Stimulated activated CD4-positive, alpha-beta T cell treated with anti-CD3 and anti-CD28 coated beads, Interleukin-15, amount 100 ng/mL, for 48 hours (primary cell): ENCODE measurements around the gene MUL1.

ENCODE experiments used
- DNase-seq, 2 donors: peaks; one replicate each; pipeline ENCODE4 v3.0.0-alpha.2; 2020; ENCODE audit warnings: low read depth in 2 of 2

MUL1 gene

GRCh38 chr1:20470194-20470593 is 37.8 kb downstream of the MUL1 start:
- no peak for DNase-seq

- DNase-seq = no peak
These were observed 38.4 kb downstream of the MUL1 start for GRCh38 chr1:20469406-20470076.

GRCh38 chr1:20466273-20466672 is 41.7 kb downstream of the MUL1 start:
- DNase-seq = peak in 1 of 2 donors; percentile 27

- no peak for DNase-seq
These were observed 42.8 kb downstream of the MUL1 start for GRCh38 chr1:20465187-20465586.

- DNase-seq = no peak
These were observed 44.4 kb downstream of the MUL1 start for GRCh38 chr1:20463502-20463901.

- DNase-seq = no peak
These were observed 45.6 kb downstream of the MUL1 start for GRCh38 chr1:20462397-20462796.

- DNase-seq = no peak
These were observed 49.2 kb downstream of the MUL1 start for GRCh38 chr1:20458717-20459116.

- no peak for DNase-seq
These were observed 53.9 kb downstream of the MUL1 start for GRCh38 chr1:20454004-20454403.

- no peak for DNase-seq
These were observed 58.1 kb downstream of the MUL1 start for GRCh38 chr1:20449735-20450311.
